Smooth muscle cell (in vitro differentiated cells): ENCODE results near the gene NPVF. TPM values are rescaled to one million over a fixed set of nuclear protein-coding genes. Genes with fewer than 3 reads are reported as not detected.

Experiments
- DNase-seq: peaks from one replicate; lab custom pipeline; 2025; ENCODE audit not compliant: unreplicated experiment; lab: John Stamatoyannopoulos, UW
- H2AFZ ChIP-seq: fragments of 200-600 bp; sonication (generic); 2 replicates; pipeline ENCODE4 v1.6.0; 2016; ENCODE audit warnings: antibody characterized with exemption, low read depth, mild to moderate bottlenecking
- H3F3A ChIP-seq: fragments of 200-600 bp; sonication (generic); 2 replicates; pipeline ENCODE4 v1.6.0; 2017; ENCODE audit warnings: antibody characterized with exemption, low read depth
- H3K27ac ChIP-seq: fragments of 200-600 bp; sonication (generic); 2 replicates; pipeline ENCODE4 v1.5.1; 2016; ENCODE audit warnings: low read depth, mild to moderate bottlenecking
- H3K27me3 ChIP-seq: fragments of 200-600 bp; sonication (generic); 2 replicates; pipeline ENCODE4 v1.6.1; 2016; ENCODE audit warnings: low read depth, mild to moderate bottlenecking
- H3K36me3 ChIP-seq: fragments of 200-600 bp; sonication (generic); 2 replicates; pipeline ENCODE4 v1.5.1; 2016; ENCODE audit warnings: low read depth
- H3K4me1 ChIP-seq: fragments of 200-600 bp; sonication (generic); 2 replicates; pipeline ENCODE4 v1.5.1; 2016; ENCODE audit warnings: low read depth
- H3K4me2 ChIP-seq: fragments of 200-600 bp; sonication (generic); 2 replicates; pipeline ENCODE4 v1.6.0; 2016; ENCODE audit warnings: mild to moderate bottlenecking
- H3K4me3 ChIP-seq: fragments of 200-600 bp; sonication (generic); 2 replicates; pipeline ENCODE4 v1.5.1; 2016; ENCODE audit warnings: mild to moderate bottlenecking
- H3K79me2 ChIP-seq: fragments of 200-600 bp; sonication (generic); 2 replicates; pipeline ENCODE4 v1.6.0; 2016; ENCODE audit warnings: low read depth, mild to moderate bottlenecking
- H3K9ac ChIP-seq: fragments of 200-600 bp; sonication (generic); 2 replicates; pipeline ENCODE4 v1.6.0; 2016; ENCODE audit warnings: low read depth
- H3K9me3 ChIP-seq: fragments of 200-600 bp; sonication (generic); replicated peaks from 2 replicates; pipeline ENCODE4 v1.5.1; 2016; ENCODE audit warnings: low read depth
- H4K20me1 ChIP-seq: fragments of 200-600 bp; sonication (generic); 2 replicates; pipeline ENCODE4 v1.6.0; 2016; ENCODE audit warnings: low read depth
- CTCF ChIP-seq: fragments of 200-600 bp; sonication (generic); IDR thresholded peaks from 2 replicates; pipeline ENCODE4 v1.5.1; 2017; ENCODE audit warnings: borderline replicate concordance, mild to moderate bottlenecking, antibody characterized with exemption; ENCODE audit not compliant: insufficient read depth, poor library complexity, severe bottlenecking
- WGBS: methylation state at CpG from one replicate; pipeline ENCODE4 v1.1.7; 2016; ENCODE audit warnings: low lambda C conversion rate; 5-methylcytosine and 5-hydroxymethylcytosine counted together
- polyA plus RNA-seq: library from polyadenylated mRNA; unstranded; fragments of >200 nt; fragmentation: Nextera tagmentation; extraction: Ambion mirVana; gene quantifications from 2 replicates; pipeline ENCODE4 v1.2.1, GENCODE V29; 2016
- total RNA-seq: library from RNA; depleted of rRNA; stranded (reverse); fragments of >200 nt; gene quantifications from 2 replicates; pipeline ENCODE4 v1.2.3, GENCODE V29; 2014

Gene NPVF
- total and polyA plus RNA-seq, 2 experiments from 2014 or later = not detected

GRCh38 chr7:25215694-25216335 lies 12.5 kb downstream of the NPVF start:
- no peak overlapping the region for H3K27ac ChIP-seq
- H3K9ac ChIP-seq = no peak overlapping the region
- no peak overlapping the region for H2AFZ ChIP-seq
- no peaks in the 10 kb centered on the region for H3K4me1 ChIP-seq
- H3K4me2 ChIP-seq = no peak overlapping the region
- H3K27me3 ChIP-seq = peaks cover 22% of the 10 kb centered on the region
- H3K9me3 ChIP-seq = no peaks in the 10 kb centered on the region
- H3K36me3 ChIP-seq = no peaks in the 10 kb centered on the region
- no peaks in the 10 kb centered on the region for H4K20me1 ChIP-seq
- no peak for DNase-seq
- 71% methylated on average over 8 of the region's 8 CpGs for WGBS
- no peak for TF ChIP-seq CTCF
- H3K79me2 ChIP-seq = no peaks in the 10 kb centered on the region
- no peaks in the 10 kb centered on the region for H3F3A ChIP-seq
- H3K4me3 ChIP-seq = no peak overlapping the region

GRCh38 chr7:25208525-25209221 lies 19.6 kb downstream of the NPVF start:
- H3K4me3 ChIP-seq = no peak overlapping the region
- no peaks in the 10 kb centered on the region for H3K79me2 ChIP-seq
- 89% methylated on average over 1 of the region's 1 CpG for WGBS
- no peak overlapping the region for H3K9ac ChIP-seq
- H3K27me3 ChIP-seq = peaks cover 6% of the 10 kb centered on the region
- H3K4me1 ChIP-seq = no peaks in the 10 kb centered on the region
- no peak for TF ChIP-seq CTCF
- no peaks in the 10 kb centered on the region for H4K20me1 ChIP-seq
- no peak for DNase-seq
- H3K36me3 ChIP-seq = no peaks in the 10 kb centered on the region
- no peak overlapping the region for H3K27ac ChIP-seq
- peaks cover 5% of the 10 kb centered on the region for H3K9me3 ChIP-seq
- no peak overlapping the region for H3K4me2 ChIP-seq
- no peaks in the 10 kb centered on the region for H3F3A ChIP-seq
- no peak overlapping the region for H2AFZ ChIP-seq

- H3F3A ChIP-seq = no peaks in the 10 kb centered on the region
- no peak for TF ChIP-seq CTCF
- peaks cover 5% of the 10 kb centered on the region for H3K9me3 ChIP-seq
- peaks cover 6% of the 10 kb centered on the region for H3K27me3 ChIP-seq
- no peak overlapping the region for H2AFZ ChIP-seq
- no peak for DNase-seq
- H3K36me3 ChIP-seq = no peaks in the 10 kb centered on the region
- no peaks in the 10 kb centered on the region for H3K4me1 ChIP-seq
- no peak overlapping the region for H3K27ac ChIP-seq
- no peaks in the 10 kb centered on the region for H4K20me1 ChIP-seq
- H3K79me2 ChIP-seq = no peaks in the 10 kb centered on the region
- H3K9ac ChIP-seq = no peak overlapping the region
- no peak overlapping the region for H3K4me2 ChIP-seq
- WGBS = 91% methylated on average over 3 of the region's 3 CpGs
- no peak overlapping the region for H3K4me3 ChIP-seq
These were observed 20.4 kb downstream of the NPVF start for GRCh38 chr7:25207887-25208286.

GRCh38 chr7:25206765-25207164 lies 21.5 kb downstream of the NPVF start:
- DNase-seq = no peak
- Histone ChIP-seq H3K79me2 (no peaks in the 10 kb centered on the region), H3K27ac (no peak overlapping the region), H3K27me3 (peaks cover 17% of the 10 kb centered on the region), H4K20me1 (no peaks in the 10 kb centered on the region), H3K4me3 (no peak overlapping the region), H3F3A (no peaks in the 10 kb centered on the region), H3K9me3 (peaks cover 5% of the 10 kb centered on the region), H2AFZ (no peak overlapping the region), H3K4me2 (no peak overlapping the region), H3K4me1 (no peaks in the 10 kb centered on the region), H3K36me3 (no peaks in the 10 kb centered on the region), H3K9ac (no peak overlapping the region)
- no peak for TF ChIP-seq CTCF
- 78% methylated on average over 3 of the region's 3 CpGs for WGBS
